ENCODE data around the gene KMT5B.

The KMT5B gene

DNA sequence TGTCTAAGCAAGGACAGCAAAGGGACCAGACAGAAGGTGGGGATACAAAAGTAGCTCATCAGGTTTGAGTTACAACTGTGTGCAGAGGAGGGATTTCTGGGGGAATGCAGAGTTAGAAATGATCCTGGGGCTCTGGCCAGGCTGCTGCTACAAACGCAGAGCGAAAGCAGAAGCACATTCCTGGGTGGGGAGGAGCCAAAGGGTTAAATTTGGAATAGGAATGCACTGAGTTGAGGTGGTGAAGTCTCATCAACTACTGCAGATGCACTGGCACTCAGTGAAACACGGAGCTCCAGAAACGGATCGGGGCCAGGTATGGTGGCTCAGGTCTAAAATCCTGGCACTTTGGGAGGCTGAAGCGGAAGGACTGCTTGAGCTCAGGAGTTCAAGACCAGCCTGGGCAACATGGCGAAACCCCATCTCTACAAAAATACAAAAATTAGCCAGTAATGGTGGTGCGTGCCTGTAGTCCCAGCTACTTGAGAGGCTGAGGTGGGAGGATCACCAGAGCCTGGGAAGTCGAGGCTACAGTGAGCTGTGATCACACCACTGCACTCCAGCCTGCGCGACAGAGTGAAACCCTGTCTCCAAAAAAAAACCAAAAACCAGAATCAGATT lies 95.1 kb downstream of the KMT5B start:
- DNase-seq (ENCODE audit: low spot score): no peak

DNA sequence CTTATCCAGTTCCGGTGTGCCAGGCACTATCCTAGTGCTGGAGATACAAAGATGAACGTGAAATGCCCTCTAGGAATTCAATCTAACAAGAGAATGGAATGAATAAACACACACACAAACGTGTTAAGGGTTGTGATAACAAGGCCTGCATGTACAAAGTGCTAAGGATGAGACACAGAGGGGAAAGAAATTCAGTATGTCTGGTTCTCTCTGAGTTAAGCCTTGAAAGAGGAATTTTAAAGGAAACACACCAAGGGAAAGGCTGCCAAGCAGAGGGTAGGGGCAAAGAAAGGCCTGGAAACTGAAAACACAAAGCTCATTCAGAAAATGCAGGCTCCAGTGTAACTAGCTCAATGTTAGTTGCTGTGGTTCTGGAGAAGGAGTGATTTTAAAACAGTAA lies 96.1 kb downstream of the KMT5B start:
- DNase-seq (ENCODE audit: low spot score): no peak

DNA sequence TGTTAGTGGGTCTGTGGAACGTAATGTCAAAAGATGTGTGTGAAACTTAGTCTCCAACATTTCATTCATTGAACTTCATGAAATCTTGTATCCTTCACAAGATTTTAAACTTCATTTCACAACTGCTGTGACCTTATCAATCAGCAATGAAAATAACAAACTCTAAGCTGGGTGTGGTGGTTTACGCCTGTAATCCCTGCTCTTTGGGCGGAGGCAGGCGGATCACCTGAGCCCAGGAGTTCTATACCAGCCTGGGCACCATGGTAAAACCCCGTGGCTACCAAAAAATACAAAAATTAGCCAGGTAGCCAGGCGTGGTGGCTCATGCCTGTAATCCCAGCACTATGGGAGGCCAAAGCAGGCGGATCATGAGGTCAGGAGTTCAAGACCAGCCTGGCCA lies 97.0 kb downstream of the KMT5B start:
- no peak for DNase-seq (ENCODE audit: low spot score)

DNA sequence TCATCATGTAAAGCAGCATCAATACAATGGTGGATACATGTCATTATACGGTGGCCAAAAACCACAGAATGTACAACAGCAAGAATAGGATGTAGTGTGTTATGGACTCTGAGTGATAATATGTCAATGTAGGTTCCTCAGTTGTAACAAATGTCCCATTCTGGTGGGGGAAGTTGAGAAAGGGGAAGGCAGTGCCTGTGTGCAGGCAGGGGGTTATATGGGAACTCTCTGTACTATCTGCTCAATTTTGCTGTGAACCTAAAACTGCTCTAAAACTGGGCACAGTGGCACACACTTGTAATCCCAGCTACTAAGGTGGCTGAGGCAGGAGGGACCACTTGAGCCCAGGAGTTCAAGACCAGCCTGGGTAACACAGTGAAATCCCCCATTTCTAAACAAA lies 97.8 kb downstream of the KMT5B start:
- no peak for DNase-seq (ENCODE audit: low spot score)

DNA sequence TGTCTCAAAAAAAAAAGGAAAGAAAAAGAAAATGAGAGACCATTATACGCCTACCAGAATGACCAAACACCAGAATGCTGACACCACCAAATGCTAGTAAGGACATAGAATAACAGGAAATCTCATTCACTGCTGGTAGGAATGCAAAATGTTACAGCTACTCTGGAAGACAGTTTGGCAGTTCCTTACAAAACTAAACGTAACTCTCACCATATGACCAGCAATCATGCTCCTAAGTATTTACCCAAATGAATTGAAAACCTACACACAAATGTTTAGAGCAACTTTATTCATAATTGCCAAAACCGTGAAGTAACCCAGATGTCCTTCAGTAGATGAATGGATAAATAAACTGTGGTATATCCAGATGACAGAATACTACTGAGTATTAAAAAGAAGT lies 99.1 kb downstream of the KMT5B start:
- no peak for DNase-seq (ENCODE audit: low spot score)

DNA sequence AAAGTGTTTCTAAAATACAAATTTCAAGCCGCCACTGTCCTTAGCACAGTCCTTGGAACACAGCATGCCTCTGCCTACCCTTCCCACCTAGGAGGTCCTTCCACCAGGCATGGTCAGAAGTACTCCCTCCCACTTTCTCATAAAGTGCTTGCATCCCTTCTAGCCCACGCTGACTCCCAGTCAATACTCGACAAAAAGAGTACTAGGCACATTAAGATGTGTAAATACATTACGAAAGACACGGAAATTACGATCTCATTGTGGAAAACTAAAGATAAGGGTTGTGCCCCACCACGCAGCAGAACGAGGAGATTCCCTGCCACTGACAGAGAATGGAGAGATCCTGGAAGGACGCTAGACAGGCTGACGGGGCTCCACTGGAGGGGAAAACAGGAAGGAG lies 105.4 kb downstream of the KMT5B start:
- no peak for DNase-seq (ENCODE audit: low spot score)

DNA sequence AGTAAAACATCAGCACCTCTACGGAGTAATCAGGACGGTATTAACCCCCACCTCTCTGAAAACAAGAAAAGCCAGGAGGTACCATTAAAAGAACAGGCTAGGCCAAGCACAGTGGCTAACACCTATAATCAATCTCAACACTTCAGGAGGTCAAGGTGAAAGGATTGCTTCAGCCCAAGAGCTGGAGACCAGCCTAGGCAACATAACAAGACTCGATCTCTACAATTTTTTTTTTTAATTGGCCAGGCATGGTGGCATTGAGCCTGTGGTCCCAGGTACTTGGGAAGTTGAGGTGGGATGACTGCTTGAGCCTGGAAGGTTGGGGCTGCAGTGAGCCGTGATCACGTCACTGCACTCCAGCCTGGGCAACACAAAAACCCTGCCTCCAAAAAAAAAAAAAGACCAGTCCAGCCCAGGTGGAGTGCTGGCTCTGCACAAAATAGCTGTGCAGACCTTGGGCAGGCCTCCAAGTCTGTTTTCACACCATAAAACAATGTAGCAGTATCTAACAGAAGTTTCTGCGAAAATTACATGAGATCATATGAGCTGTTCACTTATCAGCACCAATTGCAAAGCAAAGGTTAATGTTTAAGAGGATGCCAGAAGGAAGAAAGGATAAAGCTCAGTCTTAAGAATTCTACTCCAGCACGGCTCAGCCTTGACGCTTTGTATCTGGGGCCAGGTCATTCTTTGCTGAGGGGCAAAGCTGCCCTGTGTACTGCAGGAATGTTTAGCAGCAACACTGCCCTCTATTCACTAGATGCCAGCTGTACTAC lies 106.7 kb downstream of the KMT5B start:
- DNase-seq (ENCODE audit: low spot score): peak; percentile 28
